GM18861 (cell line): Measurements from ENCODE around the gene RBM10.

Source experiments
- ATAC-seq: cut with Tn5 transposase; IDR thresholded peaks from one replicate; pipeline ENCODE4 v1.9.1; 2021; ENCODE audit not compliant: unreplicated experiment

The RBM10 gene

GRCh38 chrX:47176101-47176740 lies 31.2 kb downstream of the RBM10 start:
- no peak for ATAC-seq

- ATAC-seq: no peak
These were observed 32.1 kb downstream of the RBM10 start for GRCh38 chrX:47177079-47177478.

- no peak for ATAC-seq
These were observed 33.3 kb downstream of the RBM10 start for GRCh38 chrX:47178337-47178736.

GRCh38 chrX:47179221-47179927 lies 34.4 kb downstream of the RBM10 start:
- ATAC-seq: no peak

GRCh38 chrX:47179928-47180255 lies 34.9 kb downstream of the RBM10 start:
- ATAC-seq: no peak

GRCh38 chrX:47180346-47180745 lies 35.3 kb downstream of the RBM10 start:
- ATAC-seq: no peak

- no peak for ATAC-seq
These were observed 36.3 kb downstream of the RBM10 start for GRCh38 chrX:47181301-47181700.

GRCh38 chrX:47182106-47182700 lies 37.2 kb downstream of the RBM10 start:
- no peak for ATAC-seq

- ATAC-seq: no peak
These were observed 39.5 kb downstream of the RBM10 start for GRCh38 chrX:47184486-47184885.

- ATAC-seq: no peak
These were observed 40.2 kb downstream of the RBM10 start for GRCh38 chrX:47185241-47185640.

- ATAC-seq: no peak
These were observed 41.2 kb downstream of the RBM10 start for GRCh38 chrX:47186096-47186740.

- no peak for ATAC-seq
These were observed 42.2 kb downstream of the RBM10 start for GRCh38 chrX:47187106-47187677.

GRCh38 chrX:47189906-47190305 lies 44.9 kb downstream of the RBM10 start:
- ATAC-seq: no peak

GRCh38 chrX:47190445-47191269 lies 45.6 kb downstream of the RBM10 start:
- peak; percentile 53 for ATAC-seq

- ATAC-seq: no peak
These were observed 46.3 kb downstream of the RBM10 start for GRCh38 chrX:47191331-47191730.

- ATAC-seq: no peak
These were observed 46.9 kb downstream of the RBM10 start for GRCh38 chrX:47191806-47192401.

- ATAC-seq: peak; percentile 73
These were observed 48.6 kb downstream of the RBM10 start, which contains the start of gene UBA1 for GRCh38 chrX:47193475-47194193. UBA1 (plus strand) TSS chrX:47193829; CDS start chrX:47198803, 4,974 bp downstream.

GRCh38 chrX:47194194-47194787 lies 49.3 kb downstream of the RBM10 start:
- ATAC-seq: no peak

- no peak for ATAC-seq
These were observed 51.1 kb downstream of the RBM10 start for GRCh38 chrX:47196098-47196497.
